NOMO-1 (cell line): ENCODE measurements around the gene THBS2.
A peak's percentile ranks its signal among the peaks of the same experiment; 100 is the strongest.
"Not testable (repeated sequence)": the region's sequence is repeated elsewhere in the genome, so short reads cannot be mapped to it uniquely, and the experiment has no call there.

Experiments
- DNase-seq, 2 experiments: peaks; one replicate each; lab custom pipeline; 2025; ENCODE audit not compliant: unreplicated experiment in 2 of 2; lab: John Stamatoyannopoulos, UW

Gene THBS2

DNA sequence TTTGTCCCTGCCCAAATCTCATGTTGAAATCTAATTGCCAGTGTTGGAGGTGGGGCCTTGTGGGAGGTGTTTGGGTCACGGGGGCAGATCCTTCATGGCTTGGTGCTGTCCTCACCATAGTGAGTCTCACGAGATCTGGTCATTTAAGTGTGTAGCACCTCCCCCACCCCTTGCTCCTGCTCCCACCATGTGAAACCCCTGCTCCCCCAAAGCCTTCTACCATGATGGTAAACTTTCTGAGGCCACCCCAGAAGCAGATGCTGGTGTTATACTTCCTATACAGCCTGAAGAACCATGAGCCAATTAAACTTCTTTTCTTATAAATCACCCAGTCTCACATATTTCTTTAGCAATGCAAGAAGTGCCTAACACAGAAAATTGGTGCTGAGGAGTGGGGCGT, 19.9 kb upstream of the THBS2 start:
- no peak for DNase-seq

GRCh38 chr6:169271877-169272216, 18.2 kb upstream of the THBS2 start:
- DNase-seq = no peak

DNA sequence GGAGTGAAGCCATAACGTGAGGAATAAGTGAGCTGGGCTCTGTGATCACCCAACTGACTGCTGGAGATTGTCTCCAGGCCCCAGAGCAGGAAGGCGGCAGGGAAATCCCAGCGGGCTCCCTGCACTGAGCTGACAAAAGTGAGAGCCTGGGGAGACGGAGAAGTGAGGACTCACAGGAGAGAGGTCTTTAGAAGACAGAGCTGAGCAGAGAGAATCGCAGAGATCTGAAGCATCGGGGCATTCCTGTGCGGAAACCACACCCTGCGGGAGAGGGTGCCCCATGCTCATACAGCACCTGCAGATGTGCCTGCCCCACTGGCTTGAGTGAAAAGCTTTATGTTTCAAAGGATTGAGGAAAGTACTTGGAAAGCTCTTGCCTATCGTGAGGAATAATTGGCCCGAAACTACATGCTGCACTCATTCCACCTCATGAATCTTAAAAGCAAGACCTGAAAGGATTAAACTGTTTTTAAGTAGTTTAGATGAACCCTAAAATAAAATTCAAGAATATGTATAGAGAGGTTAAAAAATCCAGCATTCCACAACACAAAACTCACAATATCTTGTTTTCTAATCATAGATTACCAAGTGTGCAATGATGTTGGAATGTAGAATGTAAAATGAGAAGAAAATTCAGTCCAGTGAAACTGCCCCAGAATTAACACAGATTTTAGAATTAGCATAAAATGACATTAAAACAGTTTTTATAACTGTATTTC, 17.7 kb upstream of the THBS2 start:
- no peak for DNase-seq

DNA sequence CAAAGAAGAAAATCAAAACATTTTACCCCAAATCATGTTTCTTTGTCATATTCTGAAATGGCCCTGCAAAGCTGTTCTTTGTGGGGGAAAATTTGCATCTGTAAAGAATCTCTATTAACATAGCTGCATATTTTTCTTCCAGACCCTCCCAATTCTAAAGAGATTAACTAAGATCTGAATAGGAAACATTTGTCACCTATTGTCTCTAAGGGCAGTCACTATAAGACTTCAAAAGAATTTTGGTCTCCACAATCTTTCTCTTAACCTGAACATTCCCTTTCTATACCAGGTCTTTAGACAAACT, 16.4 kb upstream of the THBS2 start:
- not testable (repeated sequence) for DNase-seq

- DNase-seq = peak; percentile 58 to 83
These were observed 15.8 kb upstream of the THBS2 start for GRCh38 chr6:169269180-169270076.

DNA sequence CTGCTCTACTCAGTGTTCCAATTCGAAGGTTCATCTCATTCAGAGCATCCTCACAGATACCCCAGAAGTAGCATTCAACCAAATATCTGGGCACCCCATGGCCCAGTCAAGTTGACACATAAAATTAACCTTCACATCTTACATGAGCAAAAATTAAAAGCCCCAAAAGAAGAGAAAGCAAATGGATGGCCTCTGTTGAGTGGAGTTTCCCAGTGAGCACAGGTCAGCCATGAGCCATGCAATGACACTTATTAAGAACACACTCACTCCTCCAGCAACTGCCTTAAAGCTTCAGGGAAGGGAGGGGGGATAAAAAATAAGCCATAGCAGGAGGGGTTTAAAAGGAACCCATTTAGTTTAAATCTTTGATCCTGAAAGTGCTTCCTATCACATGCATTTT, 14.6 kb upstream of the THBS2 start:
- DNase-seq = no peak

DNA sequence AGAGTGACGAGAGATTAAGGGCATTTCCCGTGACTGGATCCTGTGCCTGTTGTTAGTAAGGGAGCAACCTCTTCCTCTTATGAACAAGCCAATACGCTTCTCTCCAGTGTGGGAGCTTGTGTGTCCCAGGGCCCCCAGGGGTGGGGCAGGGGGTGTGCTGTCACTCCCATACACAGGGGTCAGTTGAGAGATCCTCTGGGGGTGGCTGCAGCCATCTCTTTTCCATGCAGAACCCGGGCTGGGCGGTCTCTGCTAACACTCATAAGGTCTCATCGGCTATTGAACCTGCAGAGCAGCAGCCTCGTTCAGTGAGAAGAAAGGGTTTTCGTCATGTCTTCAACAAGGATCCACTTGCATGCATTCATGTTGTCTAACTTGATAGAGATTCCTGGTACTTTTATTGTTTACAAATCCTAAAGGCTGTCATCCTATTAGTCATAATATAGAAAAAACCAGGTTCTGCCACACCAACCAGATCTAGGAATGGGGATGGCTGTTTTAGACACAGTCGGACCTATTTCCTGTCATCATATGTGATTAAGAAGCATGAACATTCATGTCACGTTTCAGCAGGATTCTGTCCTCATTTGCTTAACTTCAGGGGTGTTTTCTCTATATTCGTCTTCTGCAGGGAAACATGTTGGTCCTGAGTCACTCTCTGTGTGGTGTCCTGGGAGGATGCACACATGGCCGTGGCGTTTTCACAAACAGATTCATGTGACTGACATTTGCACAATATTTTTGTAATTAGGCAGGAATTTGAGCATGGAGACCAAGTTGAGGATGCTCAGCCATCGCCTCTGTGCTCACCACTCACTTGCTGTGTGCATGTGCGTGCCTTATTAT, 13.3 kb upstream of the THBS2 start:
- no peak for DNase-seq

DNA sequence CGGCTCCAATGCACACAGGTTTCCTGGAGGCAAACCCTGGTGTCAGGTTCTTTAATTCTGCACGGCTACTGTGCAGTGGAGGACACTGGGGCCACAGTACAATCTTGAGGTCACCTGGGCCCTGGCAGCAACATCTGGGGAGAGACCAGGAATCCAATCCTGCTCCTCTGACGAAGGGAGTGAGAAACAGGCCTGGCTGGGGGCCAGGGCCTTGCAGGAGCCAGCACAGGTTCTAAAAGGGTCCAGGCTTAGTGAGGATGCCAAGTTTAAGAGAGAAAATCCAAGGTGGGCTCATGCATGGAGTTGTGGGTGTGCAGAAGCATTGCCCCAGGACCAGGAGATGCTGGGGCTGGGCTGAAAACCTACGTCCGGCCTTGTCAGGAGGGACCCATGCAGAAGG, 12.6 kb upstream of the THBS2 start:
- DNase-seq = no peak

- DNase-seq = no peak
These were observed 12.0 kb upstream of the THBS2 start for GRCh38 chr6:169265486-169266131.

GRCh38 chr6:169263836-169264608, 10.4 kb upstream of the THBS2 start:
- no peak for DNase-seq

- DNase-seq = no peak
These were observed 9.7 kb upstream of the THBS2 start for GRCh38 chr6:169263374-169263773.

- not testable (repeated sequence) for DNase-seq
These were observed 9.0 kb upstream of the THBS2 start for GRCh38 chr6:169262602-169263001.

DNA sequence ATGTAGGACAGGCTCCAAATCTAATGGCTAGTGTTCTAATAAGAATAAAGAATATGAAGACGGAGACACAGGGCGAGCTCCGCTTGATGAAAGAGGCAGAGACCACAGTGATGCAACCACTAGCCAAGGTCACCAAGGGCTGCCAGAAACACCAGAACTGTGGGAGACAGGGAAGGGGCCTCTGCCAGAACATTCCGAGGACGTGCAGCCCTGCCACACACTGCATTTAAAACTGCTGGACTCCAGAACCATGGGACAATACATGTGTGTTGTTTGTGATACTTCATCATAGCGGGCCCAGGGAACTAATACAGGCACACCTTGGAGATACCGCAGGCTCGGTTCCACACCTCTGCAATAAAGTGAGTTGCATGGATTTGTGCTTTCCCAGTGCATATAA, 2.9 kb upstream of the THBS2 start:
- no peak for DNase-seq

DNA sequence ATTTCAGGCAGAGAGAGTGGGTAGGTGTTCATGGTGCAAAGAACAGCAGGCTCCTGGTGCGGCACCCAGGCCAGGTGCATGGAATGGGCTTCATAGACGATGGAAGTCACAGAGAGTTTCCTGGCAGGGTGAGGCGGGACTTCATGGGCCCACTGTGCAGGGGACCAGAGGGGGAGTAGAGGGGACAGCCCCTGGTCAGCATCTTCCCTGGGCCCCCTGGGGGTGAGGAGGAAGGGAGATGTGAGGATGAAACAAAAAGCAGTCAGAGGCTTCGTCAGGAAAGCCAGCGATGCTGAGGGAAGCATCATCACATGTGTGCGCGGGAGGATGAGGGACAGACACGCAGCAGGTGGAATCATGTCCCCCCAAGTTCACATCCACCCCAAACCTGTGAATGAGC, 2.4 kb upstream of the THBS2 start:
- no peak for DNase-seq

- no peak for DNase-seq
These were observed 2.0 kb upstream of the THBS2 start for GRCh38 chr6:169255643-169256042.

DNA sequence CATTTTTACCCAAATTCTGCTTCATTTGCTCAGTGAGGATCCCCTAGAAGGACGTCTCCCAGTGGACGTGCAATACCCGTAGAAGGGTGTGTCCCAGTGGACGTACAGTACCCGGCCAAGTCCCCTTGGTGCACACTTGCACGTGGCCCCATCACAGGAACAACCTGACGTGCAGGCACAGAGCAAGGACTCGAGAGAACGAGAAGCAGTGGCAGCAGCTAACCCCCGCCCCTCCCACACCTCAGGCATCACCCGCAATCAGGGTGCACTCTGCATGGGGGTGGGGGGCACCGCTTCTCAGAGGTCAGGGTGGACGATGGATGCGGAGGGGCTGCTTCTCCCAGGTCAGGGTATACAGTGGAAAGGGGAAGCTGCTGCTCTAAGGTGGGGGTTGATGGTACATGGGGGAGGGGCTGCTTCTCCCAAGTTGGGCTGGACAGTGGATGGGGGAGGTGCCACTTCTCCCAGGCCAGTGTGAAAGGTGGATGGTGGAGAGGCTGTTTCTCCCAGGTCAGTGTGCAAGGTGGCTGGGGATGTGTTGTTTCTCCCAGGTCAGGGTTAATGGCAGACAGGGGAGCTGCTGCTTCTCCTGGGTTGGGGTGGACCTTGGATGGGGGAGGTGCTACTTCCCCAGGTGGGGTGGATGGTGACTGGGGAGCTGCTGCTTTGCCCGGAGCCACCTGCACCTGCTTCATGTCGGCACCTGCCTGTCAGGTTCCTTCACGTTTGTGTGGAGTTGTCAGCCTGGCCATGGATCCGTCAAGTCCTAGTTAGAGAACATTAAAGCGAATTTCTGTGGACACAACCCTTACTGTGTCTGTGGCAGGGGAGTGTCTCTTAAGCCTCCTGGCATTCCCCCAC, 1.0 kb upstream of the THBS2 start:
- DNase-seq = no peak

GRCh38 chr6:169252505-169253189, 999 bp downstream of the THBS2 start:
- DNase-seq = no peak

DNA sequence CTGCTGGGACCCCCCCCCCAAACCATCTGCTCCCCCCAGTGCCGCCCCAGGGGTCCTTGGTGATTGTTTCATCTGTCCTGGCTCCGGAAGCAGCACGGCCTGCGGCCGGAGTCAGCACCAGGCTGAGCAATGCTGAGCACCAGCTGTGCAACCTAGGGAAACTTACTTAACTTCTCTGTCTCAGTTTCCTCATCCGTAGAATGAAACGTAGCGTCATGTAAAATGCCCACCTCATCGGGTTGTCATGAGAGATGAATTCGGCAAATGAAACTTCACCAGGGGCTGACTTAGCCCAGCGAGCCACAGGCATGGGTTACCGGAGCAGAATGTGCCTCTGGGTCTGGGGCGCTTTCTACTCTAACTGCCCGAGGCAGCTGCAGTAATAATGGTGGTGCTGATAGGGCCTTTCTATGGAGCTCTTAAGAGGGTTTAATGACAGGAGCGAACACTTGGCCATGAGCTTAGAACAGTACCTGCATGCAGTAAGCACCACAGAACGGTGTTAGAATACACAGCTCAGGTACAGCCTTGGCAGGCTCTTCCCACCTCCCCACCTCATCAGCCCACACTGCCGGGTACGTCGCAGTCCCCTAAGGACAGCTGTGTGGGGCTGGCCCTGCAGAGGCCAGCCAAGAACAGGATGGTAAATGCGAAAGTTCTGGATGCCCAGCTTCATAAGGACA, 1.7 kb downstream of the THBS2 start:
- DNase-seq = no peak
